ENCODE results near the gene PTPRQ. TPM values are rescaled to one million over a fixed set of nuclear protein-coding genes. Genes with fewer than 3 reads are reported as not detected.

The PTPRQ gene
- total and polyA plus RNA-seq, 2 of the 8 experiments (the other 6 are each of a cell fraction or from before 2014, with no cell fraction given): not detected

GRCh38 chr12:80442426-80443222 lies 1.4 kb upstream of the PTPRQ start:
- no peaks in the 10 kb centered on the region for H3K4me1 ChIP-seq (replicated peaks in 1 of 4; ENCODE audit: control insufficient read depth in 3 of 4, insufficient read depth in 4 of 4, low read length in 3 of 4)
- no peaks in the 10 kb centered on the region for H3K79me1 ChIP-seq (ENCODE audit: low read depth, low read length)
- no peaks in the 10 kb centered on the region for H3K36me3 ChIP-seq (ENCODE audit: control insufficient read depth in 2 of 4, insufficient read depth in 4 of 4, low read length in 3 of 4)
- no peaks in the 10 kb centered on the region for H4K20me1 ChIP-seq (replicated peaks in 1 of 2; ENCODE audit: control insufficient read depth in 1 of 2, insufficient read depth in 2 of 2, low read length in 2 of 2)
- H2BK12ac ChIP-seq (ENCODE audit: low read depth, low read length): no peak overlapping the region
- no peak overlapping the region for H4K8ac ChIP-seq (ENCODE audit: extremely low read depth, insufficient read depth, low read length)
- no peak for TF ChIP-seq PHF8 (conservative IDR thresholded peaks at IDR 0.05; ENCODE audit: low read depth, low read length)
- H3K79me2 ChIP-seq (ENCODE audit: control insufficient read depth in 1 of 2, insufficient read depth in 2 of 2, low read length in 2 of 2): no peaks in the 10 kb centered on the region
- H2AFZ ChIP-seq (ENCODE audit: low read length): no peak overlapping the region
- 85% methylated on average over 7 of the region's 7 CpGs; no CpG with 5 or more reads in 1 of the 2 experiments for WGBS, 2 experiments (ENCODE audit: extremely low coverage in 1 of 2, insufficient coverage in 1 of 2, insufficient read length in 1 of 2, insufficient replicate concordance in 2 of 2, low coverage in 1 of 2, low lambda C conversion rate in 2 of 2, missing lambda C conversion rate in 1 of 2)
- no peaks in the 10 kb centered on the region for H3K23me2 ChIP-seq (ENCODE audit: low read depth, low read length)
- no peak overlapping the region for H4K91ac ChIP-seq (replicated peaks; ENCODE audit: insufficient read length, low read length)
- no peak overlapping the region for H3K56ac ChIP-seq (replicated peaks; ENCODE audit: insufficient read length, low read depth, low read length)
- no peak for FAIRE-seq
- POLR2A ChIA-PET (ENCODE audit: partially characterized antibody): no interaction called here
- H2BK20ac ChIP-seq (ENCODE audit: low read length): no peak overlapping the region
- H3K27me3 ChIP-seq (replicated peaks in 1 of 4; ENCODE audit: control insufficient read depth in 3 of 4, extremely low read depth in 1 of 4, insufficient read depth in 3 of 4, low read length in 3 of 4): no peaks in the 10 kb centered on the region
- H2BK120ac ChIP-seq (replicated peaks; ENCODE audit: low read depth, low read length): no peak overlapping the region
- no peak overlapping the region for H3K4me3 ChIP-seq (ENCODE audit: extremely low read depth in 1 of 4, insufficient read depth in 2 of 4, low read depth in 3 of 4, low read length in 4 of 4)
- no peak overlapping the region for H2BK15ac ChIP-seq (ENCODE audit: low read length)
- no peak overlapping the region for H3K18ac ChIP-seq (ENCODE audit: extremely low read depth, low read length)
- no peak overlapping the region for H3K4me2 ChIP-seq (ENCODE audit: insufficient read depth in 1 of 2, low read depth in 2 of 2, low read length in 2 of 2)
- H2AK5ac ChIP-seq (ENCODE audit: low read depth, low read length): no peak overlapping the region
- H3K14ac ChIP-seq (ENCODE audit: insufficient read length): no peak overlapping the region
- no peak overlapping the region for H3K27ac ChIP-seq (ENCODE audit: low read depth, low read length)
- no peak for DNase-seq (ENCODE audit: low read depth in 1 of 2, low spot score in 2 of 2)
- no peak overlapping the region for H2BK5ac ChIP-seq (ENCODE audit: low read depth, low read length)
- CTCF ChIA-PET (ENCODE audit: partially characterized antibody): no interaction called here
- H3K9me3 ChIP-seq (ENCODE audit: insufficient read depth in 2 of 2, low read depth in 1 of 2, low read length in 1 of 2): no peaks in the 10 kb centered on the region
- no peak overlapping the region for H4K5ac ChIP-seq (ENCODE audit: insufficient read length, low read depth, low read length)
- no peak overlapping the region for H3K9ac ChIP-seq (replicated peaks in 1 of 4; ENCODE audit: extremely low read depth in 1 of 4, low read depth in 3 of 4, low read length in 3 of 4)
- no peak overlapping the region for H3K23ac ChIP-seq (ENCODE audit: insufficient read length)
- no peak overlapping the region for H3K4ac ChIP-seq (replicated peaks; ENCODE audit: insufficient read length, low read depth, low read length)

All from H1 (cell line).